Measurements from ENCODE around the gene WBP1. TPM values are rescaled to one million over a fixed set of nuclear protein-coding genes. Genes with fewer than 3 reads are reported as not detected.

The WBP1 gene
- total and polyA plus RNA-seq, 2 donors (not counting 3 experiments of a cell fraction or from before 2014, with no cell fraction given) = 50.5 to 209 TPM

DNA sequence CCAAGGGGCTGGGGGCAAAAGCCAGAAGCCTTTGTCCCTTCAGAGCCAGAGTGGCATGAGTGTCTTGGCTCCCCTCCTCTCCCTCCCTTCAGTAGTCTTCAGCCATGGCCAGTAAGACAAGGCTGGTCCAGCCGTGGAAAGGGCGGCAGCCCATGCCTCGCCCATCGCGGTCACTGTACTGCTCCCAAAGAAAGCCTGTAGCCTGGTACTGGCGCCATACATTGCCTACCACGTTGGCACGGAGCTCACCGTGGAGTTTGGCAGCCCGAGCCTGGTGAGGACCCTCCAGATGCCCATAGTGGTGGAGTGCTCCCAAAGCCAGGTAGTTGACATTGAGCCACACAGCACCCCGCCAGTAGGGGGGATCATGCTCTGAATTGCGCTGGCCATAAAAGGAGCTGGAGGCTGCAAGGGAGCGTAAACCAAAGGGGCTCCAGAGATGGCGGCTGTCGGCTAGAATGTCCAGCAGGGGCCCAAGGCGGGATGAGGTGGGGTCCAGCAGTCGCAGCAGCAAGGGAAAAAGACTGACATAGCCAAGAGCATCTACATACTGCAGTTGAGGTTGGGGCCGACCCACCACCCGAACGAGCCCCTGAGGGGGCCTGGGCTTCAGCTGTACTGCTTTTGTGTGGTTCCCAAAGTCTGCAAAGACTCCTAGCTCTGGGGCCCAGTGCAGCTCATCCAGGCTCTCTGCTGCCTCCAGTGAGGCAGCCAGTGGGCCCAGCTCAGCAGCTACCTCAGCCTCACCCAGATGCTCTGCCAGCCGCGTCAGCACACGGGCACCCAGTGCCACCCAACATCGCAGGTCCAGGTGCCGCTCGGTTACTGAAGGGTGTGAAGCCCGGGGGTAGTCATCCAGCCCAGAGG is 3.2 kb downstream of the WBP1 start:
- CTCF ChIA-PET = interaction anchor here (0.6 to 1.5 kb wide), 5 partner anchors 13 to 126 kb away, joined by 4 to 8 read pairs (median 4); no protein-coding TSS in a partner anchor
- TF ChIP-seq, protein P1, sequence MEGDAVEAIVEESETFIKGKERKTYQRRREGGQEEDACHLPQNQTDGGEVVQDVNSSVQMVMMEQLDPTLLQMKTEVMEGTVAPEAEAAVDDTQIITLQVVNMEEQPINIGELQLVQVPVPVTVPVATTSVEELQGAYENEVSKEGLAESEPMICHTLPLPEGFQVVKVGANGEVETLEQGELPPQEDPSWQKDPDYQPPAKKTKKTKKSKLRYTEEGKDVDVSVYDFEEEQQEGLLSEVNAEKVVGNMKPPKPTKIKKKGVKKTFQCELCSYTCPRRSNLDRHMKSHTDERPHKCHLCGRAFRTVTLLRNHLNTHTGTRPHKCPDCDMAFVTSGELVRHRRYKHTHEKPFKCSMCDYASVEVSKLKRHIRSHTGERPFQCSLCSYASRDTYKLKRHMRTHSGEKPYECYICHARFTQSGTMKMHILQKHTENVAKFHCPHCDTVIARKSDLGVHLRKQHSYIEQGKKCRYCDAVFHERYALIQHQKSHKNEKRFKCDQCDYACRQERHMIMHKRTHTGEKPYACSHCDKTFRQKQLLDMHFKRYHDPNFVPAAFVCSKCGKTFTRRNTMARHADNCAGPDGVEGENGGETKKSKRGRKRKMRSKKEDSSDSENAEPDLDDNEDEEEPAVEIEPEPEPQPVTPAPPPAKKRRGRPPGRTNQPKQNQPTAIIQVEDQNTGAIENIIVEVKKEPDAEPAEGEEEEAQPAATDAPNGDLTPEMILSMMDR (IDR thresholded peaks at IDR 0.05; ENCODE audit: extremely low read depth in 1 of 2, insufficient read depth in 1 of 2, low read depth in 1 of 2, low read length in 2 of 2) = no peak
- TF ChIP-seq MYC (IDR thresholded peaks at IDR 0.05; ENCODE audit: low read depth, low read length) (no peak), POLR2A (IDR thresholded peaks at IDR 0.05; ENCODE audit: low read depth, low read length) (no peak), EZH2 (IDR thresholded peaks at IDR 0.05; ENCODE audit: borderline replicate concordance, low read depth, low read length, severe bottlenecking) (no peak), GATA2 (IDR thresholded peaks at IDR 0.05; ENCODE audit: insufficient read depth, insufficient read length, low read depth, low read length) (no peak), POLR2AphosphoS5 (IDR thresholded peaks at IDR 0.05; ENCODE audit: insufficient read depth, low read depth, low read length) (no peak), FOS (IDR thresholded peaks at IDR 0.05; ENCODE audit: borderline replicate concordance, insufficient read depth, low read length) (no peak), JUN (IDR thresholded peaks at IDR 0.05; ENCODE audit: borderline replicate concordance, insufficient read depth, insufficient read length, low read depth) (no peak)
- TF ChIP-seq, protein P2, sequence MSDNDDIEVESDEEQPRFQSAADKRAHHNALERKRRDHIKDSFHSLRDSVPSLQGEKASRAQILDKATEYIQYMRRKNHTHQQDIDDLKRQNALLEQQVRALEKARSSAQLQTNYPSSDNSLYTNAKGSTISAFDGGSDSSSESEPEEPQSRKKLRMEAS (IDR thresholded peaks at IDR 0.05; ENCODE audit: insufficient read depth, insufficient read length) = no peak
- FAIRE-seq (no peak), DNase-seq (ENCODE audit: low read depth, low spot score) (no peak)
- Histone ChIP-seq H3K9me3 (replicated peaks; ENCODE audit: control insufficient read depth, insufficient read depth, low read length) (no peaks in the 10 kb centered on the region), H2AFZ (ENCODE audit: low read depth, low read length) (no peak overlapping the region), H3K9ac (replicated peaks; ENCODE audit: extremely low read depth, insufficient read depth, low read length) (no peak overlapping the region), H3K27ac (ENCODE audit: insufficient read depth, low read depth, low read length) (no peak overlapping the region), H3K9me1 (replicated peaks; ENCODE audit: control insufficient read depth, extremely low read depth, insufficient read depth, low read length) (no peaks in the 10 kb centered on the region), H3K4me3 (replicated peaks in 1 of 3; ENCODE audit: insufficient read depth in 1 of 3, low read depth in 1 of 3, low read length in 3 of 3) (no peak overlapping the region), H3K27me3 (ENCODE audit: control insufficient read depth in 2 of 2, insufficient read depth in 2 of 2, low read length in 2 of 2) (no peaks in the 10 kb centered on the region), H4K20me1 (replicated peaks; ENCODE audit: control insufficient read depth, extremely low read depth, insufficient read depth, low read length) (no peaks in the 10 kb centered on the region), H3K36me3 (ENCODE audit: control insufficient read depth in 2 of 2, extremely low read depth in 1 of 2, insufficient read depth in 2 of 2, low read length in 2 of 2) (peaks cover 0 to 12% of the 10 kb centered on the region in 2 experiments), H3K79me2 (ENCODE audit: control insufficient read depth, insufficient read depth, low read length) (peaks cover 17% of the 10 kb centered on the region), H3K4me1 (ENCODE audit: control insufficient read depth, extremely low read depth, insufficient read depth, low read length) (peaks cover 20% of the 10 kb centered on the region), H3K4me2 (ENCODE audit: insufficient read depth, low read length) (no peak overlapping the region)
- POLR2A ChIA-PET = interaction anchor here (0.5 kb wide), 1 partner anchor 9 kb away, joined by 3 read pairs; no protein-coding TSS in a partner anchor
- intact Hi-C loops (cut with micrococcal nuclease) (no loop called here), dilution Hi-C loops (cut with MboI; ENCODE audit: extremely low pct_ligation_motif_present, low sequenced_read_pairs) (no loop called here)
- TSS peak; percentile 10 for BruUV-seq (replicated peaks)

All from endothelial cell of umbilical vein (primary cell).